KG1 (cell line): ENCODE measurements around the gene AHRR.
"Not testable (repeated sequence)": the region's sequence is repeated elsewhere in the genome, so short reads cannot be mapped to it uniquely, and the experiment has no call there.

Experiments used
- DNase-seq: peaks from one replicate; lab custom pipeline; 2025; lab: John Stamatoyannopoulos, UW

Gene AHRR

DNA sequence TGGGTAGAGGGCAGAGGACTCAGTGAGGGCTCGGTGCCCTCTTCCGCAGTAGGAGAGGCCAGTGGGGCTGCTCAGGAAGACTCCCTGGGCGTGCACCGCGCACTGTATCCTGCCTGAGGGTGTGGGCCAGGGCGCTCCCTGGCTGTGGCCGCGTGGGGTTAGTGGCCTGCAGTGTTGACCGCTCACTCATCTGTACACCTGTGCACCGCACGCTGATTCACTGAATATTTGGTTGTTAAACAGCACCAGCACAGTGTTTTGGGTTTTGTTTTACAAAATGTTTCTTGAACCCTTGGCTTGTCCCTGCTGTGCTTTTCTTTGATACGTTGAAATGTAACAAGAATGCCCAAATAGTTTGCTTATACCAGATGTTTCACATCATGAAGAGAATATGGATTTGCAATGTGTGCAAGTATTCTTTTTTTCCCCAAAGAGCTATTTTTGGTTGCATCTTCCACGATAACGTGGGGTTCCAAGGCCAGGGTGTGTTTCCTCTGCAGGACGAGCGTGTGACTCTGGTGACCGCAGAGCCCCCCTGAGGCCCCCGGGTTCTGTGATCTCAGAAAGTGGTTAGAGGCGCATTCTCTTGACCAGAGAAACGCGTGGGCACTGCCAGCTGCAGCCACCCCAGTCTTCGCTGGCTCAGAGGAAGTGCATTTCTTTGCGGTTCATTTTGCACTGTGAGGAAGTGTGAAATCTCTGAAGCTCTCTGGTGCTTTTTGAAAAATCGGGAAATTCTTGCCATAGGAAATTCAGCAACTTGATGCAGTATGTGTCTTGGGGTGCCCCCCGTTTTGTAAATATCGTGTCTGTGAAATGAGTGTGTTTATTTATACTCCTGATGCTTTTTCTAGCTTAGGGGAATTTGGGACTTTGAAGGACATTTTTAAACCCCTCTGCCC is 46.9 kb downstream of the AHRR start:
- DNase-seq = no peak

DNA sequence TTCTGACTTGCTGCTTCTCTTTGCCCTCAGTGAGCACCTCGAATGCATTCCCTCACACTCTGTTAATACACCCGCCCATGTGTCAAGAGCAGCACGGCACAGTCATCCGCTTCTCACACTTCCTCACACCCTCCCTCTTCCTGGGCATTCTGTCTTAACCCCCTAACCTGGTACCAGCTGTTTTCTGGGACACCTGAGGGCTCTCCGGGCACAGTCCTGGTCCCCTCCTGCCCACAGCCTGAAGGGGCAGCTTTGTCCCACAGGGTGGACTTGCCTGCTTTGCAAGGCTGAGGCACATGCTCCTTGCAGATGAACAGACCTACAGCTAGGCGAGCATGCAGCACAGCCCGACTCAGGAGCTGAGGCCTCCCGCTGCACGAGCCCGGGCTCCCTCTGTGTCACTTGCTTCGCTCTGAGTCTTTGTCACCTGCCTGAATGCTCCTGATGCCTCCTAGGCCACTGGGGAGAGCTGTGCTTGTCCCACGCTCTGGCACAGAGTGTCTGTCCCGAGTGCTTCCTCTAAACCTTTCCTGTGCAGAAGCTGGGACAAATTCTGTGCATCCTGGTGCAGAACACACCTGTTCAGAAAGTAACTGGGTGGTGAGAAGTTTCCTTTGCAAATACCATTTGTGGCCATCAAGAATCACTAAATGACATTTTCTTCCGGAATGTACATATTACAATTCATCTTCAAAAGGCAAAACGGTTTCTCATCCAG is 47.8 kb downstream of the AHRR start:
- DNase-seq = no peak

- not testable (repeated sequence) for DNase-seq
These were observed 48.3 kb downstream of the AHRR start for GRCh38 chr5:369869-370236.

- no peak for DNase-seq
These were observed 48.9 kb downstream of the AHRR start for GRCh38 chr5:370311-370958.

DNA sequence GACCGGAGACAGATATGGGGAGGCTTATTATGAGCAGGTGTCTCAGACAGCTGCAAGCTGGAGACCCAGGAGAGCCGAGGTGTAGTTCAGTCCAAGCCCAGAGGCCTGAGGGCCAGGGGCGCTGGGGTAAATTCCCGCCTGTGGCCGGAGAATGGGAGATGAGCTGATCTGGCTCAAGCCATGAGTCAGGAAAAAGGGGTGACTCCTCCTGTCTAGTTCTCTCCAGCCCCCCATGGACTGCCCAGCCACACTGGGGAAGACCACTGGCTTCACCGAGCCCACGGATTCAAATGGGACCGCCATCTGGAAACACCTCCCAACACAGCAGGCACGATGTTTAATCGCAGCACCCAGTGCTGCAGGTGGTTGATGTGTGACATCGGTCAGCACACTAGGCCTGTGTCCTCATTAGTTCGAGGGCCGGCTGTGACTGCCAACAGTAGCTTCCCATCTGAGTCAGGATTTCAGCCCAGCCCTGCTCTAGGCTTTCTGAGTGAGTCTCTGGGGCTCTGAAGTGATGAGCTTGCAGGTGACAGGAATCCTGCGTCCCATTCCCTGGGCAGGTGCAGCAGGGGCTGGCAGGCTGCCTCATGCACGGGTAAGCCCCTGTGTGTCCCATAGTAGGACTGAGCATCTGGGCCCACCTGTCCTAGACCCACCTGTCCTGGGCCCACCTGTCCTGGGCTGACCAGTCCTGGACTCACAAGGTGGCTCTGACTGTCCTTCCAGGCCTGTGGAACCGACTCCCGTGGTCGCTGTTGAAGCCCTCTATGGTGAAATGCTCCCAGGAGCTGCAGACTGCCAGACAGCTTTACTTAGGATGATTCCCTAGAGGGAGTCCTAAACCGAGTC is 49.7 kb downstream of the AHRR start:
- no peak for DNase-seq

DNA sequence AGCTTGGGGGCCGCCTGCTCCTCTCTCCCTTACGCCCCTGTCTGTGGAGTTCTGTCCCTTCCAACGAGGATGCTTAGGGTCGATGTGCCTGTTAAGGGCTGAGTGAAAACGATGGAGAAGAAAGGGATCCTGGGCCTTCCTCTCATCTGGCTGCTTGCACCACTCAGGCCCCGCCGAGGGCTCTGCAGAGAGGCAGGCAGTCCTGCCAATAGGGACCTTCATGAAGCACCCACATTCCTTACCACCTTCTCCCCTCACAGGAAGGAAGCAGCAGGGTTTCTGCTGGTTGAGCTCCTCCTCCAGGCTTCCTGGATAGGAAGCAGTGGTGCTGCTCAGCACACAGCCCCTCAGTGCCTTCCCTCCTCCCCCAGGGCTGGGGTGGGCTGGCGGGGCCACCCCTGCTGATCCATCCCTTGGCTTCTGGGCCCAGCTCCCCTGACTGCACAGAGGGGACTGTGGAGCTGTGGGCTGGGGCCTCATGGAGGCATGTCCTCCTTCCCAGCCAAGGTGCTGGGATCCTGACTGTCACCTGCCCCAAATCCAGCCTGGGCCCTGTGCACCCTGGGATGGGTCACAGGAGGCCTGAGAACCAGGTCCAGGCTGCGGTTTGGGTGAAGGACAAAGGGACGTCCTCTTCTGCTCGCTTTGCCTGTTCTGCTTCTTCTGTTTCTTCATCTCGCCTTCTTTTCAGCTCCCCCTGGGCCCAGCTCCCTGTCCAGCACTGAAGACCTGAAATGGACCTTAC is 50.5 kb downstream of the AHRR start:
- DNase-seq = no peak

DNA sequence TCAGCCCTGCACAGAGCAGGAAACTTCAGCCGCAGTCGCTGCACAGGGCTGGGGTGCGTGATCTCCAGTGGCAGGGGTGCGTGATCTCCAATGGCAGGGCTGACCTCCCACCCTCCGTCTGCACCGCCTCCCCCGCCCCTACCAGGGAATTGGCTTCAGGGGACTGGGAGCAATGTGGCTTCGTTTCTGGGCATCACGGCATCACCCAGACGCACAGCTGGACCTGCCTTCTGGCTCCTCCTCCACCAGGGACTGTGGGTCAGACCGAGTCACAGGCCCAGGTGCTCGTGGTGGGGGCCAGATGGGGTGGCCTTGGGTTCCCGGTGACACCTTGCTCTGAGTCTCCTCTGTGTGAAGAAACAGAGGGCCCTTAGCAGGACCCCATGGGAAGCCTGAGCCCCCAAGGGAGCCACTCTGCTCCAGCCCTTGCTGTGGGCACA is 51.1 kb downstream of the AHRR start:
- no peak for DNase-seq

DNA sequence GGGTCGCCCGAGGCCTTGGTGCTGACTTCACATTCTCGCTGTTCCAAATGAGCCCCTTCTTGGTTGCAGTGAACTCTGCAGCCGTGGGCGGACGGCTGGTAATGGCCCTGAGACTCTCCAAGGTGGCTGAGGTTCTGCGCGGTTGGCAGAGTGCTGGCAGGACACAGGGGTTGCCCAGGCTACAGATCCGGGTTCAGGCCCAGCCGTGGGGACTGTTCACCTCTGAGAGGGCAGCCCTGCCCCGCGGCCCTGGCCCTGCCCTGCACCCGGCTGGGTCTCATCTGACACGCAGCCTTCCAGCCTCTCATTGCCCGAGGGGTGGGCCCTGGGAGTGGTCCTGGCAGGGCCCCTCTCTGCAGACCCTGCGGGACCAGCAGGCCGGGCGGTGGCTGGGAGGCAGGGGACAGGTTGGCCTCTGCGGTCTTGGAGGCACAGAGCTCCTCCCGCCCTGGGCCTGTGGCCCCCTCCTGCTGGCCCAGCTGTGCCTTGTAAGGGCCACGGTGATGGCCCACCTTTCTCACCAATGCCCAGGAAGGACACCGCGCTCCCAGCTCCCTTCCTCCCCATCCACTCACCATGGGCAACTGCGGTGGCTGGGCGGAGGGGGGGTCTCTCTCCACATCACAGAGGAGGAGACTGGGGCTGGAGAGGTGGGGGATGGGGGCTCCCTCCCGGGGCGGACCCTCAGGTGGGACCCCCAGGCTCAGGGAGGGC is 51.6 kb downstream of the AHRR start:
- no peak for DNase-seq

- DNase-seq = peak; percentile 81
These were observed 52.4 kb downstream of the AHRR start for GRCh38 chr5:373710-374602.

DNA sequence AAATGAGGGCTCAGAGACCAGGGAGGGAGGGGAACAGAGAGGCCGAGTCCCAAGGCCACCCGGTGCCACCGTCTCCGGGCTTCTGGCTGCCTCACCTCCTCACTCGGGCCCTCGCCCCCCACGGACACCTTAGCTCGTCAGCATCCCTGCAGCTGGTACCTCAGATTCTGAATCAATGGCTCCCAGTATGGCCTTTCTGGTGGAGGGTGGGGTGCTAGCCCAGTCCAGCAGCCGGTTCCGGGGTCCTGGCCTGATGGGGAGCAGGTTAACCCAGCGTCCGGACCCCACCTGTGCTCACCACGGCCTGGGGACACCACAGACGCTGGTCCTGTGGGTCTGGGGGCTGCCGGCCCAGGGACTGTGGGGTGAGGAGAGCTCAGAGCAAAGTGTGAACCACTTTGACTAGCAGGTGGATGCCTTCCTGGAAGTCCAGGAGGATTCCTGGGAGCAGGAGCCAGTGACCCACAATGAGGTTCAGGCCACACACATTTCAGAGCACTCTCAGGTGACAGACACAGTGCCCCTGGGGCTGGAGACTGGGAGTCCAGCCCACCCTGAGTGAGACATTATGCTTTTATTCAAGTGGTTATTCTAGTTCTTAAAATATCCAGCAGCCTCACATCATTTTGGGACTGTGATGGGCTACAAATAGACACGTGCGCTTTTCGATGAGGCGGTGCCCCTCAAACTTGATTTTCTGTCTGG is 53.3 kb downstream of the AHRR start:
- DNase-seq = no peak

- no peak for DNase-seq
These were observed 53.9 kb downstream of the AHRR start for GRCh38 chr5:375336-375920.

- DNase-seq = no peak
These were observed 54.6 kb downstream of the AHRR start for GRCh38 chr5:375921-376798.

GRCh38 chr5:376799-377325 is 55.3 kb downstream of the AHRR start:
- no peak for DNase-seq

DNA sequence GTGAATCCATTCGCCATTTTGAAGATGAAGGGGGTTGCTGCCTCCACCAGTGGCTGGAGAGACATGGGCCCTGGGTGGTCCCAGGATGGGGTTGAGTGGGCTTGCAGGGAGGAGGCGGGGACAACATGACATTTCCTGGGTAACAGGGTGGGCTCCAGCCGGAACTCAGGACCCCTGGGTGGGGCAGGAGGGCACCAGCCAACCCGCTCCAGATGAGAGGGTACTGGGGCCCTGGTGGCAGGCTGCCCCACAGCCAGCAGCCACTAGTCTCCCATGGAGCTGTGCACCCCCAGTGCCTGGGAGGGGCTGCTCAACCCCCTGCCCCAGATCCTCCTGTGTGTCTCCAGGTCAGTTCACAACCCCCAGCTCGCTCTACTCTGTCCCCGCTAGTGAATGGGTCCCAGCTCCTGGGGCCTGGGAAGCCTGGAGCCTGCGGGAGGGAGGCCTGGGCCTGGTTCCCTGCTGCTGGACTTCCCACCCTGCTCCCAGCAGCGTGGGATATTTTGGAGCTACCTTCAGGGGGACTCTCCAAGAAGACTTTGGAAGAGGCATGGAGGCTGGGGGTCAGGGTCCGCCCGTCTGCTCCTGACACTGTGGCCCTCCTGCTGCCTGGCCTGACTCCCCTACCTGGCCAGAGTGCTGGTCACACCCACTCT is 55.9 kb downstream of the AHRR start:
- no peak for DNase-seq

DNA sequence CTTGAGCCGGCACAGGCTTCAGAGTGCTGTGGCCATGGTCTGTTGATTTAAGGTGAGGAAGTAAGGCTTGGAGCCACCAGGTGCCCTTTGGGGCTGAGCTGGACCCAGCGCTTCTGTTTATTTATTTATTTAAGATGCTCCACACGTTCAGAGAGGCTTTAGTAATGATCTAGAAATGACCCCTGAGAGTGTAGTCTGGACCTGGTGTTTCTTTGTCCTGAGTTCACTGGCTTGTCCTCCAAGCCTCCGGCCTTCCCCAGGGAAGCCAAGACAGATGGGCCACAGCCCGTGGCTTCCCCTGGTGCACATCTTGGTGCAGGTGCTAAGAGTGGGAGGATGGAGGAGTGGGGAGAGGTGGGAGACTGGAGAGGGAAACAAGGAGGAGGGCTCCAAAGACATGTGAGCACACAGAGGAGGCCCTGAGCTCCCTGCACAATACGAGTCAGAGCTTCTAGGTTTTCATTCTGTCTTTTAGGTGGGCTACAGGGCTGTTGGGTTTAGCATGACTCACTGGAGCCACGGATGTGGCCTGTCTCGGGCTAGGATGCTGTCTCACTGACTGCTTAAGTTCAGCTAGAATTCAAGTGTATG is 56.9 kb downstream of the AHRR start:
- no peak for DNase-seq
